ENCODE results near the gene UNC13D. TPM values are rescaled to one million over a fixed set of nuclear protein-coding genes. Genes with fewer than 3 reads are reported as not detected.

Gene UNC13D
- total RNA-seq, 1 experiment from 2014 or later: 3.5 TPM

GRCh38 chr17:75875182-75875939 lies 31.2 kb upstream of the UNC13D start:
- Mint-ChIP-seq H3K4me1 (ENCODE audit: insufficient read depth, unreplicated experiment) (peaks cover 19% of the 10 kb centered on the region), H3K36me3 (ENCODE audit: insufficient read depth, unreplicated experiment) (peaks cover 28% of the 10 kb centered on the region), H3K27me3 (ENCODE audit: insufficient read depth, unreplicated experiment) (no peaks in the 10 kb centered on the region), H3K4me3 (ENCODE audit: unreplicated experiment) (peak overlapping the region; percentile 86), H3K27ac (ENCODE audit: low read depth, unreplicated experiment) (peak overlapping the region; percentile 89), H3K9me3 (ENCODE audit: unreplicated experiment) (no peaks in the 10 kb centered on the region)
- no peak for DNase-seq (ENCODE audit: unreplicated experiment)
- intact Hi-C loops (cut with micrococcal nuclease): no loop called here
- ChIA-PET POLR2A (interaction anchor here (0.6 to 6.7 kb wide), 12 partner anchors 7 to 597 kb away, joined by 3 to 164 read pairs (median 10); partner anchors contain the start of genes MRPL38, TRIM65, UNK and WBP2), CTCF (interaction anchor here (0.6 to 4.6 kb wide), 9 partner anchors 13 to 605 kb away, joined by 3 to 36 read pairs (median 5); partner anchors contain the start of genes MIF4GD, TRIM65 and WBP2)
- TF ChIP-seq, protein P1, sequence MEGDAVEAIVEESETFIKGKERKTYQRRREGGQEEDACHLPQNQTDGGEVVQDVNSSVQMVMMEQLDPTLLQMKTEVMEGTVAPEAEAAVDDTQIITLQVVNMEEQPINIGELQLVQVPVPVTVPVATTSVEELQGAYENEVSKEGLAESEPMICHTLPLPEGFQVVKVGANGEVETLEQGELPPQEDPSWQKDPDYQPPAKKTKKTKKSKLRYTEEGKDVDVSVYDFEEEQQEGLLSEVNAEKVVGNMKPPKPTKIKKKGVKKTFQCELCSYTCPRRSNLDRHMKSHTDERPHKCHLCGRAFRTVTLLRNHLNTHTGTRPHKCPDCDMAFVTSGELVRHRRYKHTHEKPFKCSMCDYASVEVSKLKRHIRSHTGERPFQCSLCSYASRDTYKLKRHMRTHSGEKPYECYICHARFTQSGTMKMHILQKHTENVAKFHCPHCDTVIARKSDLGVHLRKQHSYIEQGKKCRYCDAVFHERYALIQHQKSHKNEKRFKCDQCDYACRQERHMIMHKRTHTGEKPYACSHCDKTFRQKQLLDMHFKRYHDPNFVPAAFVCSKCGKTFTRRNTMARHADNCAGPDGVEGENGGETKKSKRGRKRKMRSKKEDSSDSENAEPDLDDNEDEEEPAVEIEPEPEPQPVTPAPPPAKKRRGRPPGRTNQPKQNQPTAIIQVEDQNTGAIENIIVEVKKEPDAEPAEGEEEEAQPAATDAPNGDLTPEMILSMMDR (IDR thresholded peaks at IDR 0.05; ENCODE audit: unreplicated experiment): no peak
- no TSS peak for BruUV-seq (replicated peaks)

DNA sequence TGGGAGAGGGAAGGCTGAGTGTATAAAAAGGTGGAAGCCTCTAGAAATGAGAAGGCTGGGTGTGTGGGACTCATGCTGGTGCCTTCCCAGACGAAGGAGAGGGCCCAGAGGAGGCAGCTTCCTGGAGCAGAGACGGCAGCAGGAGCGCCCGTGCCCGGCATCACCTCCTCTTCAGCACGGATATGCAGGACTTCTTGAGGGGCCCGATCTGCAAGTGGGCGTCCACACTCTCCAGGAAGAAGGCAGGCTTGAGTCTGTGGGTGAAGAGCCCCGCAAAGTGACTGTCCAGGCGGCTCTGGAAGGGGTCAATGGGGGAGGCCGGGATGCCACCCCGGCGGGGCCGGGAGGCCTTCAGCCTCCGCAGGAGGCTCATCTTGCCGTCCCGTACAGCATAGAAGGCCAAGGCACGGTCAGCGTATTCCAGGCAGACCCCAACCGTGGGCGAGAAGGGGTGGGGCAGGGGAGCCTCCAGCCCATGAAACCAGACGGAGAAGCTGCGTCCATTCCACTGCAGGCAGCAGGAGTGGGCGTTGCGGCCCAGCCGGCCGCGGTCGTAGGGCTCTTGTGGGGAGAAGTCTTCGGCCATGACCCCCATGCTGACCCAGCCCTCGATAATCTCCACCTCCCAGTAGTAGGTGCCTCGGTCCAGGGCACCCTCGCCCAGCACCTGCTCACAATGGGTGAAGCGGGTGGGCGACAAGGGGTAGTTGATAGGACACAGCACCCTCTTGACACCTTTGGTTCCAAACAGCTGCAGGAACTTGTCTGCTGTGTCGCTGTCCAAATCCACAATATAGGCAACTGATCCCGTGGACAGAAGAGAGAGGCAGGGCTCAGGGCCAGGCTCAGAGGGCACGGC lies 30.3 kb upstream of the UNC13D start:
- BruUV-seq (replicated peaks): TSS peak; percentile 26
- H3K4me1 Mint-ChIP-seq (ENCODE audit: insufficient read depth, unreplicated experiment): peaks cover 24% of the 10 kb centered on the region
- H3K27me3 Mint-ChIP-seq (ENCODE audit: insufficient read depth, unreplicated experiment): no peaks in the 10 kb centered on the region
- H3K36me3 Mint-ChIP-seq (ENCODE audit: insufficient read depth, unreplicated experiment): peaks cover 31% of the 10 kb centered on the region
- no peaks in the 10 kb centered on the region for H3K9me3 Mint-ChIP-seq (ENCODE audit: unreplicated experiment)
- H3K4me3 Mint-ChIP-seq (ENCODE audit: unreplicated experiment): no peak overlapping the region
- DNase-seq (ENCODE audit: unreplicated experiment): no peak
- intact Hi-C loops (cut with micrococcal nuclease): no loop called here
- TF ChIP-seq, protein P1 (IDR thresholded peaks at IDR 0.05; ENCODE audit: unreplicated experiment): no peak
- ChIA-PET POLR2A (interaction anchor here (0.7 to 6.7 kb wide), 10 partner anchors 19 to 206 kb away, joined by 3 to 164 read pairs (median 33); partner anchors contain the start of genes MRPL38, TRIM65, UNK and WBP2), CTCF (interaction anchor here (0.6 to 1.2 kb wide), 2 partner anchors 13 to 357 kb away, joined by 4 to 6 read pairs; no protein-coding TSS in a partner anchor)
- no peak overlapping the region for H3K27ac Mint-ChIP-seq (ENCODE audit: low read depth, unreplicated experiment)

DNA sequence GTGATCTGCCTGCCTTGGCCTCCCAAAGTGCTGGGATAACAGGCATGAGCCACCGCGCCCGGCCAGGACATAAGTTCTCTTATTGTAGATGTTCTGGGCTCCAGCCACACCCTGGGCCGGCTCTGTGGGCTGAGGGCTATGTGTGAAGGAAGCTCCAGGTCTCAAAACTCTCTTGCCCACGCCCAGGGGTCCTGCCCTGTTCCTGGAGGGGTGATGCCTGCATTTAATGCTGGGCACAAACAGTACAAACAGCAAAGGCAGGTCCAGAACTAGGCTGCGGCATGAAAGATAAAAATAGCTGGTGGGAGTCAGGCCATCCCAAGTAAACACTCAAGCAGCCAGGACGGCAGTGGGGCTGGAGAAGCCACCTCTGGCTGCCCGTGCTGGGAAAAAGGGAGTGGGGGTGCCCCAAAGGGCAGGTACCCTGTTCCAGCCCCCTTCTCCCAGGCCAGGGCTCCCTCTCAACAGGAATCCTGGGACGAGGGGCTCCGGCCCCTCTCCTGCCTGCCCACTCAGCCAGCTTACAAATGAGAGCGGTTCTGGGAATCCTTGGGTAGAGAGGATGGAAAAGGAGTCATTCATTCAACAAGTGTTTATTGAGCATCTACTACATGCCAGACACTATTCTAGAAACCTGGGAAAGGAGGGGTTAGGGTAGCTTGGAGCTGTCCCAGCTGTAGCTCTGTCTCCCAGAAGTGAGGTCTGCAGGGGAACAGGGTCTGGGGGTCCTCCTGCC lies 29.6 kb upstream of the UNC13D start:
- TF ChIP-seq, protein P1 (IDR thresholded peaks at IDR 0.05; ENCODE audit: unreplicated experiment): no peak
- POLR2A ChIA-PET: interaction anchor here (0.6 to 2.7 kb wide), 8 partner anchors 12 to 205 kb away, joined by 3 to 32 read pairs (median 5); partner anchors contain the start of genes MRPL38 and WBP2
- CTCF ChIA-PET: interaction anchor here (0.6 to 1.5 kb wide), 3 partner anchors 12 to 356 kb away, joined by 3 to 6 read pairs (median 4); no protein-coding TSS in a partner anchor
- peaks cover 32% of the 10 kb centered on the region for H3K4me1 Mint-ChIP-seq (ENCODE audit: insufficient read depth, unreplicated experiment)
- DNase-seq (ENCODE audit: unreplicated experiment): no peak
- intact Hi-C loops (cut with micrococcal nuclease): no loop called here
- no peaks in the 10 kb centered on the region for H3K9me3 Mint-ChIP-seq (ENCODE audit: unreplicated experiment)
- no peak overlapping the region for H3K4me3 Mint-ChIP-seq (ENCODE audit: unreplicated experiment)
- no TSS peak for BruUV-seq (replicated peaks)
- H3K27ac Mint-ChIP-seq (ENCODE audit: low read depth, unreplicated experiment): peak overlapping the region; percentile 78
- peaks cover 34% of the 10 kb centered on the region for H3K36me3 Mint-ChIP-seq (ENCODE audit: insufficient read depth, unreplicated experiment)
- no peaks in the 10 kb centered on the region for H3K27me3 Mint-ChIP-seq (ENCODE audit: insufficient read depth, unreplicated experiment)
